HepG2 (cell line): Measurements from ENCODE around the gene SALL2.

ENCODE experiments used
- ELF1 ChIP-seq: sonication (generic); formaldehyde crosslinking; IDR thresholded peaks from 2 replicates; pipeline ENCODE4 v1.4.0; 2020; ENCODE audit warnings: missing genetic modification reagents
- FIP1L1 ChIP-seq: fragments of 200-400 bp; formaldehyde crosslinking; IDR thresholded peaks from 2 replicates; pipeline ENCODE4 v1.6.1; 2018; ENCODE audit warnings: low read depth, mild to moderate bottlenecking, low read length, moderate library complexity, borderline replicate concordance; ENCODE audit not compliant: insufficient read depth
- KDM4B ChIP-seq: sonication (generic); formaldehyde crosslinking; IDR thresholded peaks from 2 replicates; pipeline ENCODE4 v1.4.0; 2020; ENCODE audit warnings: missing genetic modification reagents
- MAX ChIP-seq: IDR thresholded peaks from 2 replicates; pipeline ENCODE4 v1.6.1; 2012; ENCODE audit warnings: inconsistent platforms
- MTA3 ChIP-seq: sonication (generic); formaldehyde crosslinking; IDR thresholded peaks from 2 replicates; pipeline ENCODE4 v1.4.0; 2020; ENCODE audit warnings: missing genetic modification reagents
- NR3C1 ChIP-seq: sonication (generic); formaldehyde crosslinking; IDR thresholded peaks from 2 replicates; pipeline ENCODE4 v1.4.0; 2020; ENCODE audit warnings: missing genetic modification reagents
- RELA ChIP-seq: sonication (generic); formaldehyde crosslinking; IDR thresholded peaks from 2 replicates; pipeline ENCODE4 v1.4.0; 2020; ENCODE audit warnings: missing genetic modification reagents
- SRF ChIP-seq: IDR thresholded peaks from 2 replicates; pipeline ENCODE4 v1.6.1; 2011; ENCODE audit warnings: mild to moderate bottlenecking, low read depth, low read length, moderate library complexity
- YY1 ChIP-seq: IDR thresholded peaks from 2 replicates; pipeline ENCODE4 v1.6.1; 2011; ENCODE audit warnings: low read length, low read depth, moderate library complexity, mild to moderate bottlenecking; ENCODE audit not compliant: insufficient read depth, insufficient replicate concordance
- ZBTB44 ChIP-seq: sonication (generic); formaldehyde crosslinking; IDR thresholded peaks from 2 replicates; pipeline ENCODE4 v1.4.0; 2020; ENCODE audit warnings: missing genetic modification reagents
- ZBTB49 ChIP-seq: sonication (generic); formaldehyde crosslinking; IDR thresholded peaks from 2 replicates; pipeline ENCODE4 v1.4.0; 2020; ENCODE audit warnings: missing genetic modification reagents, borderline replicate concordance
- ZNF354B ChIP-seq: sonication (generic); formaldehyde crosslinking; IDR thresholded peaks from 2 replicates; pipeline ENCODE4 v1.8.0; 2022; ENCODE audit warnings: mild to moderate bottlenecking, missing genetic modification reagents
- ZNF501 ChIP-seq: sonication (generic); formaldehyde crosslinking; IDR thresholded peaks from 2 replicates; pipeline ENCODE4 v1.5.1; 2020; ENCODE audit warnings: mild to moderate bottlenecking, moderate library complexity, missing genetic modification reagents

GRCh38 chr14:21505012-21505553, 21.1 kb downstream of the SALL2 start:
- no peak for TF ChIP-seq RELA (CRISPR knock-in tag)
- no peak for TF ChIP-seq MAX
- TF ChIP-seq ELF1 (CRISPR knock-in tag): no peak
- TF ChIP-seq MTA3 (CRISPR knock-in tag): no peak
- no peak for TF ChIP-seq ZNF354B (CRISPR knock-in tag)
- TF ChIP-seq ZNF501 (CRISPR knock-in tag): no peak
- no peak for TF ChIP-seq YY1
- TF ChIP-seq FIP1L1: no peak
- no peak for TF ChIP-seq KDM4B (CRISPR knock-in tag)
- TF ChIP-seq SRF: no peak
- no peak for TF ChIP-seq NR3C1 (CRISPR knock-in tag)
- no peak for TF ChIP-seq ZBTB44 (CRISPR knock-in tag)
- TF ChIP-seq ZBTB49 (CRISPR knock-in tag): no peak
